GM10266 (cell line): Measurements from ENCODE around the gene WBP1.

Source experiments
- DNase-seq: peaks from one replicate; pipeline ENCODE4 v3.0.0; 2012; ENCODE audit errors: extremely low spot score
- CTCF ChIP-seq: IDR thresholded peaks from 2 replicates; pipeline ENCODE4 v1.5.1; 2012; ENCODE audit warnings: mild to moderate bottlenecking, low read depth; ENCODE audit not compliant: control insufficient read depth, insufficient read depth; ENCODE audit errors: missing control alignments

The WBP1 gene

GRCh38 chr2:74428675-74429074 lies 29.6 kb upstream of the WBP1 start:
- DNase-seq, result no peak
- no peak for TF ChIP-seq CTCF

GRCh38 chr2:74429487-74430451 lies 28.5 kb upstream of the WBP1 start:
- DNase-seq, result no peak
- TF ChIP-seq CTCF, result no peak

GRCh38 chr2:74430502-74430901 lies 27.7 kb upstream of the WBP1 start:
- DNase-seq, result no peak
- TF ChIP-seq CTCF, result no peak

- no peak for TF ChIP-seq CTCF
- no peak for DNase-seq
Observed at GRCh38 chr2:74436111-74436805, 22.0 kb upstream of the WBP1 start.

- no peak for TF ChIP-seq CTCF
- peak; percentile 68 for DNase-seq
Observed at GRCh38 chr2:74436848-74437695, 21.2 kb upstream of the WBP1 start.

- no peak for TF ChIP-seq CTCF
- DNase-seq, result no peak
Observed at GRCh38 chr2:74438248-74438647, 20.0 kb upstream of the WBP1 start.
